ENCODE results near the gene ARL6.

The ARL6 gene

DNA sequence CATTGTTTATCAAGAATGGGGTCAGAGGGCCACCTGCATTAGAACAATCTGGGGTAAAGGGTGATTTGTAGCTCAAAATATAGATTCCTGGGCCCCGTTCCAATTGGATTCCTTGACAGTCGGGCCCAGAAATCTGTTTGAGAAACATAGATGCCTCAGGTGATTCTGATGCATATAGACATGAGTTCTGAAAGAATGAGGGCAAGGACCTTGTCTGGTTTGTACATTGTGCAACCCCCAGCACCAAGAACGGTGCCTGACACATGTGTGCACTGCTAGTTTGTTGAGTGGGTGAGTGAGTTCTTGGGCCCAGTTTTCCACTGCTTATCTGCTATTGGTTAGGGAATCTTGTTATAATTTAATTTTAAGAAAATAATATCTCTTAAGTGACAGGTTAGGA is 73.8 kb downstream of the ARL6 start:
- DNase-seq (ENCODE audit: low read depth in 2 of 2) = no peak
- H3K4me3 ChIP-seq (replicated peaks in 1 of 2; ENCODE audit: low read depth in 2 of 2, low read length in 2 of 2) = no peak overlapping the region
- TF ChIP-seq, protein P1, sequence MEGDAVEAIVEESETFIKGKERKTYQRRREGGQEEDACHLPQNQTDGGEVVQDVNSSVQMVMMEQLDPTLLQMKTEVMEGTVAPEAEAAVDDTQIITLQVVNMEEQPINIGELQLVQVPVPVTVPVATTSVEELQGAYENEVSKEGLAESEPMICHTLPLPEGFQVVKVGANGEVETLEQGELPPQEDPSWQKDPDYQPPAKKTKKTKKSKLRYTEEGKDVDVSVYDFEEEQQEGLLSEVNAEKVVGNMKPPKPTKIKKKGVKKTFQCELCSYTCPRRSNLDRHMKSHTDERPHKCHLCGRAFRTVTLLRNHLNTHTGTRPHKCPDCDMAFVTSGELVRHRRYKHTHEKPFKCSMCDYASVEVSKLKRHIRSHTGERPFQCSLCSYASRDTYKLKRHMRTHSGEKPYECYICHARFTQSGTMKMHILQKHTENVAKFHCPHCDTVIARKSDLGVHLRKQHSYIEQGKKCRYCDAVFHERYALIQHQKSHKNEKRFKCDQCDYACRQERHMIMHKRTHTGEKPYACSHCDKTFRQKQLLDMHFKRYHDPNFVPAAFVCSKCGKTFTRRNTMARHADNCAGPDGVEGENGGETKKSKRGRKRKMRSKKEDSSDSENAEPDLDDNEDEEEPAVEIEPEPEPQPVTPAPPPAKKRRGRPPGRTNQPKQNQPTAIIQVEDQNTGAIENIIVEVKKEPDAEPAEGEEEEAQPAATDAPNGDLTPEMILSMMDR (IDR thresholded peaks at IDR 0.05; ENCODE audit: low read depth, low read length) = no peak

DNA sequence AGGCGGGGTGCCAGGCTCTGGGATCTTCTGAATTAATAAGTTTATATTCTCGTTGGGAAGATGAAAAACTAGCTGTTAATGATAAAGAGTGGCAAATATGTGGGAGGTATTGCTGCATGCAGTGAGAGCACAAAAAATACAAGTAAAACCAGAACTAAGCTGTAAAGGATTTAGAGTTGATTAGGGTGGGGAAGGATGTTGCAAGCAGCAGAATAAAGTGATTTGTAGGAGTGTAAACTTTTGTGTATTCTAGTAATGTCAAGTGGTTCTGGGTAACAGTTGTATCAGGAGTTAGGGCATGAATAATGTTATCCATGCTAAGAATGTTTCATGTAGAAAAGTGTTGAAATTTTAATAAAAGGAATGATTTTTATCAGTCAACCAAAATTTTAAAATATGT is 75.4 kb downstream of the ARL6 start:
- TF ChIP-seq, protein P1 (IDR thresholded peaks at IDR 0.05; ENCODE audit: low read depth, low read length) = no peak
- no peak overlapping the region for H3K4me3 ChIP-seq (replicated peaks in 1 of 2; ENCODE audit: low read depth in 2 of 2, low read length in 2 of 2)

DNA sequence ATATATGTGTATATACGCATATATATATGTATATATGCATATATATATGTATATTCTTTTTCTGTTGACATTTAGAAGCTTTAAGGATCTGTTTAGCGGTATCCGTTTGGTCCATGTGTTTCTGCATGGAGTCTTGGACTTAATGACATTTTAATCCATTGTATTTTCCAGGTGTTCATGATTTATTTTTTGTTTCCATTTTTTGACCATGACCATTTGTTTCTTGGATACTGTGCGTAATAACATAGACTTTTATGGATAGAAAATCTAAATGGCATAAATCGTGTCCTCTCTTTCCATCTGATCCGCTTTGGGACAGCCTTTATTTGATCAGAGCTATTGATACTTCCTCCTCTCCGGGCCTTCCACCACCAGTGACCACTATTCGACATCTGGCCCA is 76.7 kb downstream of the ARL6 start:
- no peak overlapping the region for H3K4me3 ChIP-seq (replicated peaks in 1 of 2; ENCODE audit: low read depth in 2 of 2, low read length in 2 of 2)
- TF ChIP-seq, protein P1 (IDR thresholded peaks at IDR 0.05; ENCODE audit: low read depth, low read length) = no peak
- no peak for DNase-seq (ENCODE audit: low read depth in 2 of 2)

More for the DNA sequence above, 75.4 kb downstream of the ARL6 start:
- no peak for DNase-seq (ENCODE audit: low read depth in 2 of 2)

DNA sequence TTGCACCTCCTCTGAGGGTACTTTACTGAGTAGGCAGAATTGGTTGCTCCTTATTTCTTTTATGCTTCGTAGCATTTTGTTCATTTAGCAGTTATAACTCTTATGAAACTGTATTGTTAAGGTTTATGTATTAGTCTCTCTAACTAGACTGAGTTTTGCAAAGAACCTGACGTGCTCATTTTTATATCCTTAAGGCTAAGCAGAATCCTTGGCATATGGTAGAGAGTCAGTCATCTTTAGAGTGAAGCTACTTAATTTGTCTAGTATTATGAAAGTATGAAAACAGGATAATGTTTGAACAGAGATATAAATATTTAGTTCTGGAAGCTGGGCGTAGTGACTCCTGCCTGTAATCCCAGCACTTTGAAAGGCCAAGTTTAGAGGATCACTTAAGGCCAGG is 77.4 kb downstream of the ARL6 start:
- H3K4me3 ChIP-seq (replicated peaks in 1 of 2; ENCODE audit: low read depth in 2 of 2, low read length in 2 of 2) = no peak overlapping the region
- DNase-seq (ENCODE audit: low read depth in 2 of 2) = no peak
- TF ChIP-seq, protein P1 (IDR thresholded peaks at IDR 0.05; ENCODE audit: low read depth, low read length) = no peak

DNA sequence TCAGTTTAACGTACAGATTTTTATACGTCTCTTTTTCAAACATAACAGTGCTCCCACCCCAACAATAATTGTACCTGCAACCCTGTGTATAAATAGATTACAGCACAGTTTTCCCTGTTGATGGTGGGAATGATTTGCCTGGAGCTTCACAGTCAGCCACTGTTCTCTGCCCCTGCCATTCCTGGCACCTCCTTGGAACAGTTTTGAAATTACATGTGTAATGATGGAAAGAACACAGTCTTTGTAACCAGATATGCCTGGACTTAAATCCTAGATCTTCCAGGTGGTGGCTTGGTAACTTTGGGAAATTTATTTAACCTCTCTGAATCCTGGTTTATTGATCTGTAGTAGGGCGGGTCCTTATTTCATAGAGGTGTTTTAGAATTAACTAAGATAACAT is 84.2 kb downstream of the ARL6 start:
- no peak for DNase-seq (ENCODE audit: low read depth in 2 of 2)
- TF ChIP-seq, protein P1 (IDR thresholded peaks at IDR 0.05; ENCODE audit: low read depth, low read length) = no peak
- no peak overlapping the region for H3K4me3 ChIP-seq (replicated peaks in 1 of 2; ENCODE audit: low read depth in 2 of 2, low read length in 2 of 2)

All from cardiac fibroblast (primary cell).